Heart right ventricle (tissue), 16 donors: ENCODE data around the gene PLGRKT. TPM values are rescaled to one million over a fixed set of nuclear protein-coding genes. Genes with fewer than 3 reads are reported as not detected.
"Not testable (repeated sequence)": the region's sequence is repeated elsewhere in the genome, so short reads cannot be mapped to it uniquely, and the experiment has no call there.

Source experiments
- ATAC-seq, 8 donors: fragments of 200-7000 bp; cut with Tn5 transposase; one replicate each; pipeline ENCODE4 v1.9.1; 2020; ENCODE audit warnings: mild to moderate bottlenecking in 8 of 8, moderate library complexity in 8 of 8, moderate number of reproducible peaks in 1 of 8
- DNase-seq, 2 donors: peaks; one replicate each; pipeline ENCODE4 v3.0.0-alpha.2; 2020
- H3K27ac ChIP-seq, 10 donors: fragments of 200-600 bp; sonication (generic) in 2 of 10; one replicate each; pipeline versions ENCODE4 v1.5.0 to v1.8.0; 2020 to 2022; ENCODE audit warnings: mild to moderate bottlenecking in 3 of 10
- H3K27me3 ChIP-seq, 7 donors: fragments of 200-600 bp; one replicate each; pipeline ENCODE4 v1.8.0; 2021 to 2022; ENCODE audit warnings: mild to moderate bottlenecking in 2 of 7
- H3K36me3 ChIP-seq, 9 donors: fragments of 200-600 bp; sonication (generic) in 1 of 9; one replicate each; pipeline versions ENCODE4 v1.5.0 to v1.8.0; 2020 to 2022; ENCODE audit warnings: mild to moderate bottlenecking in 2 of 9
- H3K4me1 ChIP-seq, 9 donors: fragments of 200-600 bp; sonication (generic) in 1 of 9; one replicate each; pipeline versions ENCODE4 v1.5.0 to v1.8.0; 2020 to 2022; ENCODE audit warnings: mild to moderate bottlenecking in 4 of 9
- H3K4me3 ChIP-seq, 10 donors: fragments of 200-600 bp; sonication (generic) in 2 of 10; one replicate each; pipeline versions ENCODE4 v1.5.0 to v1.8.0; 2020 to 2022; ENCODE audit warnings: mild to moderate bottlenecking in 7 of 10, moderate library complexity in 2 of 10
- H3K9me3 ChIP-seq, 11 donors: fragments of 200-600 bp in 10 of 11; sonication (generic) in 2 of 11; one replicate each; pipeline versions ENCODE4 v1.5.0 to v1.8.0; 2013 to 2022; ENCODE audit warnings: mild to moderate bottlenecking in 2 of 11, control low read depth in 1 of 11, moderate library complexity in 1 of 11
- CTCF ChIP-seq, 9 donors: fragments of 200-600 bp; sonication (generic) in 2 of 9; IDR thresholded peaks; one replicate each; pipeline versions ENCODE4 v1.5.0 to v1.8.0; 2021 to 2022; ENCODE audit warnings: antibody characterized with exemption in 9 of 9, mild to moderate bottlenecking in 5 of 9, moderate library complexity in 1 of 9
- WGBS, 2 donors: extraction: QIAGEN DNeasy Blood & Tissue Kit; methylation state at CpG; one replicate each; pipeline ENCODE4 v1.1.7; 2013; ENCODE audit warnings: inconsistent platforms in 1 of 2; 5-methylcytosine and 5-hydroxymethylcytosine counted together
- intact Hi-C, 10 donors: fragments of 100-400 bp; cut with DNase I; formaldehyde crosslinking; loops; one replicate each; pipeline versions ENCODE4 v1.11.1 to v1.14.2; 2022
- polyA plus RNA-seq, 2 donors: library from polyadenylated mRNA; stranded (reverse); fragments of 200-250 nt; gene quantifications; one replicate each; pipeline ENCODE4 v1.2.3, GENCODE V29; 2013
- total RNA-seq, 10 donors: library from RNA; stranded (reverse); fragmentation: NEBNext Ultra II Directional in 3 of 10; extraction: Animal tissue kit (Norgen Biotek cat#: 25700) in 3 of 10; gene quantifications; one replicate each; pipeline versions ENCODE4 v1.2.1 to v1.2.4, GENCODE V29; 2021 to 2023
- donor health status: Arrhythmogenic right ventricular cardiomyopathy.
- donor health status: ischemic (EF 13 %, LVEDD 7.1; RV severe dilation, severe dysfunction).
- donor health status: healthy with polysubstance abuse.
- donor health status: DM: no; HTN: yes; CAD: no.
- donor health status: DM: no; HTN: no; CAD: no.
- donor health status: ischemic (EF 25% LVEDD 6.9; RV normal size, moderate dysfunction).
- donor health status: ischemic (EF 25% LVEDD 5.7; RV mildly dilated, moderate dysfunction).
- donor health status: healthy.
- donor health status: DM: yes; HTN: yes; CAD: no.
- donor health status: Ischemic cardiomyopathy.
- donor health status: ischemic (EF 35%, LVEDD 5.7; RV mildly dilated, moderate dysfunction).
- donor health status: nonischemic (EF 11% LVEDD 7.7; RV severe dilation, severe dysfunction).
- donor health status: DM: yes; HTN: yes; CAD: no.
- donor health status: PGD.
- donor health status: ischemic (EF 29% LVEDD 5.4; RV normal size, mild dysfunction).
- donor health status: nonischemic (EF 23%, LVEDD 6.1; RV moderate dilation, normal function).

PLGRKT gene
- total and polyA plus RNA-seq, 12 donors = 11.8 to 53.0 (median 35.9) TPM

- DNase-seq (no peak), ATAC-seq (no peak)
- Histone ChIP-seq H3K4me3 (no peak overlapping the region), H3K9me3 (no peaks in the 10 kb centered on the region), H3K4me1 (peaks cover 0 to 18% (median 0%) of the 10 kb centered on the region in 9 donors), H3K36me3 (peaks cover 0 to 64% (median 8%) of the 10 kb centered on the region in 9 donors), H3K27ac (no peak overlapping the region), H3K27me3 (no peaks in the 10 kb centered on the region)
- TF ChIP-seq CTCF (IDR thresholded peaks at IDR 0.05) = no peak
- intact Hi-C loops = no loop called here
- 69% methylated on average over 5 of the region's 5 CpGs for WGBS, 2 donors
These were observed 31.1 kb upstream of the PLGRKT start for GRCh38 chr9:5468850-5469249.

GRCh38 chr9:5466766-5467165 is 29.0 kb upstream of the PLGRKT start:
- ATAC-seq (no peak), DNase-seq (no peak)
- no peak for TF ChIP-seq CTCF (IDR thresholded peaks at IDR 0.05)
- Histone ChIP-seq H3K27me3 (no peaks in the 10 kb centered on the region), H3K4me3 (no peak overlapping the region), H3K4me1 (peaks cover 0 to 18% (median 0%) of the 10 kb centered on the region in 9 donors), H3K27ac (no peak overlapping the region), H3K9me3 (no peaks in the 10 kb centered on the region), H3K36me3 (peaks cover 0 to 84% (median 23%) of the 10 kb centered on the region in 9 donors)
- intact Hi-C loops = no loop called here
- 74 to 81% methylated on average over 2 of the region's 2 CpGs for WGBS, 2 donors

GRCh38 chr9:5466005-5466404 is 28.3 kb upstream of the PLGRKT start:
- no peak overlapping the region for H3K27ac ChIP-seq

GRCh38 chr9:5464831-5465330 is 27.2 kb upstream of the PLGRKT start:
- Histone ChIP-seq H3K27ac (peak overlapping the region in 1 of 10 donors; percentile 13), H3K36me3 (peaks cover 0 to 89% (median 23%) of the 10 kb centered on the region in 9 donors), H3K4me1 (peaks cover 0 to 23% (median 0%) of the 10 kb centered on the region in 9 donors)
- DNase-seq, H3K4me3 ChIP-seq, H3K9me3 ChIP-seq, ATAC-seq, H3K27me3 ChIP-seq, intact Hi-C loops: not testable (repeated sequence)
- 80 to 87% methylated on average over 4 of the region's 4 CpGs for WGBS, 2 donors

More at GRCh38 chr9:5466005-5466404, 28.3 kb upstream of the PLGRKT start:
- WGBS, 2 donors = 62 to 72% methylated on average over 1 of the region's 1 CpG
- Histone ChIP-seq H3K4me1 (peaks cover 0 to 18% (median 0%) of the 10 kb centered on the region in 9 donors), H3K27me3 (no peaks in the 10 kb centered on the region), H3K36me3 (peaks cover 0 to 88% (median 23%) of the 10 kb centered on the region in 9 donors), H3K9me3 (no peaks in the 10 kb centered on the region), H3K4me3 (no peak overlapping the region)
- no peak for DNase-seq
- no peak for TF ChIP-seq CTCF (IDR thresholded peaks at IDR 0.05)
- ATAC-seq = no peak
- intact Hi-C loops = no loop called here

- WGBS, 2 donors = 92 to 100% methylated on average over 1 of the region's 1 CpG
- peaks cover 0 to 38% (median 0%) of the 10 kb centered on the region in 9 donors for H3K4me1 ChIP-seq
These were observed 22.4 kb upstream of the PLGRKT start for GRCh38 chr9:5460157-5460556.

More at GRCh38 chr9:5460157-5460556, 22.4 kb upstream of the PLGRKT start:
- Histone ChIP-seq H3K9me3 (no peaks in the 10 kb centered on the region), H3K4me3 (no peak overlapping the region), H3K36me3 (peaks cover 0 to 68% (median 17%) of the 10 kb centered on the region in 9 donors), H3K27me3 (no peaks in the 10 kb centered on the region), H3K27ac (peak overlapping the region in 1 of 10 donors; percentile 59)
- no peak for ATAC-seq
- intact Hi-C loops = no loop called here
- TF ChIP-seq CTCF (IDR thresholded peaks at IDR 0.05) = no peak
- no peak for DNase-seq
